Measurements from ENCODE around the gene MCEMP1. TPM values are rescaled to one million over a fixed set of nuclear protein-coding genes. Genes with fewer than 3 reads are reported as not detected.

Gene MCEMP1
- total and polyA plus RNA-seq, 2 of the 13 experiments (the other 11 are each of a cell fraction or from before 2014, with no cell fraction given), result not detected

- peak; percentile 66 for TF ChIP-seq ZFX (CRISPR knock-in tag; IDR thresholded peaks at IDR 0.05; ENCODE audit: low read depth)
- TF ChIP-seq TRAFD1 (CRISPR knock-in tag; IDR thresholded peaks at IDR 0.05; ENCODE audit: borderline replicate concordance), result no peak
- no peak for TF ChIP-seq KDM1A (CRISPR knock-in tag; IDR thresholded peaks at IDR 0.05)
- TF ChIP-seq ZNF589 (CRISPR knock-in tag; conservative IDR thresholded peaks at IDR 0.05), result no peak
- no peak for TF ChIP-seq ZFP62 (CRISPR knock-in tag; IDR thresholded peaks at IDR 0.05)
- TF ChIP-seq MED13 (CRISPR knock-in tag; IDR thresholded peaks at IDR 0.05), result no peak
- no peak for TF ChIP-seq SMAD9 (CRISPR knock-in tag; IDR thresholded peaks at IDR 0.05)
- no peak for TF ChIP-seq E2F1 (CRISPR knock-in tag; IDR thresholded peaks at IDR 0.05)
- 0 out of 2 replicates have a peak, but pooled peaks have one; percentile 44 for TF ChIP-seq NFATC3 (CRISPR knock-in tag; IDR thresholded peaks at IDR 0.05)
- TF ChIP-seq KAT2B (IDR thresholded peaks at IDR 0.05; ENCODE audit: borderline replicate concordance, low read depth, low read length), result no peak
- TF ChIP-seq THAP11 (CRISPR knock-in tag; IDR thresholded peaks at IDR 0.05), result peak; percentile 27; the same call in 1 of the 2 replicates
- TF ChIP-seq ZMYM3 (CRISPR knock-in tag; IDR thresholded peaks at IDR 0.05), result peak; percentile 13; the same call in 1 of the 2 replicates
- no peak for TF ChIP-seq ARID2 (CRISPR knock-in tag; IDR thresholded peaks at IDR 0.05; ENCODE audit: borderline replicate concordance)
- no peak for TF ChIP-seq ZNF331 (CRISPR knock-in tag; IDR thresholded peaks at IDR 0.05)
- no peak for TF ChIP-seq RBAK (CRISPR knock-in tag; IDR thresholded peaks at IDR 0.05)
- peak; percentile 84; the same call in 1 of the 2 replicates for TF ChIP-seq ERF (CRISPR knock-in tag; IDR thresholded peaks at IDR 0.05)
- TF ChIP-seq ZNF335 (CRISPR knock-in tag; IDR thresholded peaks at IDR 0.05), result no peak
- no peak for TF ChIP-seq PRDM15 (CRISPR knock-in tag; IDR thresholded peaks at IDR 0.05)
- peak; percentile 80; the same call in 1 of the 2 replicates for TF ChIP-seq ZNF792 (CRISPR knock-in tag; IDR thresholded peaks at IDR 0.05)
- no peak for TF ChIP-seq HNF4G (IDR thresholded peaks at IDR 0.05; ENCODE audit: borderline replicate concordance, low read depth, low read length)
- TF ChIP-seq HNF4G (CRISPR knock-in tag; IDR thresholded peaks at IDR 0.05; ENCODE audit: borderline replicate concordance, low read depth), result no peak
- TF ChIP-seq ZNF790 (CRISPR knock-in tag; IDR thresholded peaks at IDR 0.05; ENCODE audit: borderline replicate concordance), result peak; percentile 58; the same call in 1 of the 2 replicates
Observed at GRCh38 chr19:7636691-7637373, 40.1 kb upstream of the MCEMP1 start, which contains the start of gene STXBP2 (continued).

Measured in HepG2 (cell line).